Uterus (tissue), 2 donors: ENCODE measurements around the gene CAPN13.

Experiments
- CTCF ChIP-seq, 4 experiments: fragments of 200-600 bp in 2 of 4; fragments of 450-650 bp in 2 of 4; sonication (generic) in 2 of 4; IDR thresholded peaks; one replicate each; pipeline ENCODE4 v1.5.1; 2016 to 2019; ENCODE audit warnings: antibody characterized with exemption in 4 of 4, mild to moderate bottlenecking in 2 of 4, moderate library complexity in 1 of 4
- POLR2A ChIP-seq, 2 donors: fragments of 450-650 bp; IDR thresholded peaks; one replicate each; pipeline ENCODE4 v1.6.1; 2016; ENCODE audit warnings: antibody characterized with exemption in 2 of 2, mild to moderate bottlenecking in 1 of 2, moderate library complexity in 1 of 2

GRCh38 chr2:30820381-30821055 is 13.3 kb upstream of the CAPN13 start:
- TF ChIP-seq CTCF (IDR thresholded peaks at IDR 0.05) (no peak), POLR2A (IDR thresholded peaks at IDR 0.05) (no peak)
